NCI-H1417 treated with DMSO at 0.1 percent for 48 hours (cell line): ENCODE data around the gene PLGLB1.
"Not testable (repeated sequence)": the region's sequence is repeated elsewhere in the genome, so short reads cannot be mapped to it uniquely, and the experiment has no call there.

Source experiments
- DNase-seq: peaks from one replicate; lab custom pipeline; 2025; lab: John Stamatoyannopoulos, UW

The PLGLB1 gene

DNA sequence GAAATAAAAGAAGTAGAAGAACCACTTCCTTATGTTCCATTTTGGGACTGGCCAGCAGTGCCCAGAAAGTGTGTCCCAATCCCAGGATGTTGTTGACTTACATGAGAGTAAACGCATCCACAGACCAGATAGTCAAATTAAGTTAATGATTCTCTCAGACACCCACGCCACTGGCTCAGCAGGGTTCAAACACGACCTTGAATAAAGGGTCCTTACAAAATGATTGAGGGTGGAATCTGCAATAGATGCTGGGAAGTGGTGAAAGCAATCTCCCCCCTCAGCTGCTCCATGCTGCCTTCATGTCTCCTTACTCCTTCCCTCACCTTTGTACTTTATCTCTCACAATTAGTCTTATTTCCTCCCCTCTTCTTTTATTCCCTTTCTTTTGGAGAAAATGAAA lies at the start of gene PLGLB1:
Gene PLGLB1 (minus strand): TSS at position 101 of the 400 bp plus-strand sequence. CDS start 61 bp downstream, at position 40.
- DNase-seq, result not testable (repeated sequence)

- not testable (repeated sequence) for DNase-seq
Measured at GRCh38 chr2:87064305-87064704, 42.7 kb upstream of the PLGLB1 start.

DNA sequence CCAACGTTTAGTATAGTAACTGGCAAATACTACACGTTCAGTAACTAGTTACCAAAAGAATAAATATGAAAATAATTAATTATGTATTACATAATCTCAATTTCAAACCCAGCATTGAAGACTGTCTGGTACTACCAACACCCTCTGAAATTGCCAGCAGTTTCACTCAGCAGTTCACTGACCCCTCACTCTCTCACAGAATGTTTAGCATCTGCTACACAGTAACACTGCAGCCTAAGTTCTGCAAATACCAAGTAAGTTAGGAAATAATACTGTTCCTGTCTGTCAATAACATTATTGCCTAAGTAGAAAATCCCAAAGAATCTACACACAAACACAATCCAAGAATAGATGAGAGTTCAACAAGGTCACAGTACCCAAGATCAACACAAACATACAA lies 41.8 kb upstream of the PLGLB1 start:
- not testable (repeated sequence) for DNase-seq

DNA sequence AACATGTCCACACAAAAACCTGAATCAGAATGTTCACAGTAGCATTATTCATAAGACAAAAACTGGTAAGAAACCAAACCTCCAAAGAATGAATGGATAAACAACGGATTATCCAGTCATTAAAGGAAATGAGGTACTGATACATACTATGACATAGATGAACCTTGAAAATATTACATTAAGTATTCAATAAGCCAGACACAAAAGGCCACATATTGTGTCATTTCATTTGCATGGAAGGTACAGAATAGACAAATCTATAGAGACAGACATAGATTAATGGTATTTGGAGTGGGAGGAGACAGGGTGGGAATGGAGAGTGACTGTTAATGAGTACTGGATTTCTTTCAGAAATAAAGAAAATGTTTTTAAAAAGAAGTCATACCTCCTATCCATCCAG lies 39.9 kb upstream of the PLGLB1 start:
- not testable (repeated sequence) for DNase-seq

DNA sequence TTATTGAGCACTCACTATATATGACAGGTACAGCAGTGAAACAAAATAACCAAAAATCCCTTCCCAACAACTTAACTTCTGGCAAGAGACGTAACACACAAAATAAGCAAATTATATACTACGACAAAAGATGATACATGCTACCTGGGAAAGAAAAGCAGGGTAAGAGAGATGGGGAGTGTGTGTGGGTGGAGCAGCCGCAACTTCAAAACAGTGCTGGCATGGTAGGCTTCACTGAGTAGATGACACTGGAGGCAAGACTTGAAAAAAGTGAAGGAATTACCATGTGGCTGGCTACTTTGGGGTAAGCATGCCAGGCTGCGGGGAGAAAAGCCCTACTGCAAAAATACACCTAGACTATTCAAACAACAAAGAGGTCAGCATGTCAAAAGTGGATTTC lies 36.0 kb upstream of the PLGLB1 start:
- DNase-seq, result not testable (repeated sequence)

- not testable (repeated sequence) for DNase-seq
Measured at GRCh38 chr2:87056843-87057242, 35.2 kb upstream of the PLGLB1 start.

DNA sequence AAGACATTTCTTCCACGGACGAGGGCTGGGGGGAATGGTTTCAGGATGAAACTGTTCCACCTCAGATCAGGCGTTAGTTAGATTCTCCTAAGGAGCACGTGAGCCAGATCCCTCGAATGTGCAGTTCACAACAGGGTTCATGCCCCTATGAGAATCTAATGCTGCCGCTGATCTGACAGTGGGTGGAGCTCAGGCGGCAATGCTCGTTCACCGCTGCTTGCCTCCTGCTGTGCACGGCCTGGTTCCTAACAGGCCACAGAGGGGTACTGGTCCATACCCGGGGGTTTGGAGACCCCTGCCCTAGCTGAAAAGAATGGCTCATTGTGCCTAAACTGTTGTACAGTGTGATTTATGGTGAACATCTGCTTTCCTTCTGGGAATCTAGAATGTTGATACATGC lies 34.8 kb upstream of the PLGLB1 start:
- not testable (repeated sequence) for DNase-seq

DNA sequence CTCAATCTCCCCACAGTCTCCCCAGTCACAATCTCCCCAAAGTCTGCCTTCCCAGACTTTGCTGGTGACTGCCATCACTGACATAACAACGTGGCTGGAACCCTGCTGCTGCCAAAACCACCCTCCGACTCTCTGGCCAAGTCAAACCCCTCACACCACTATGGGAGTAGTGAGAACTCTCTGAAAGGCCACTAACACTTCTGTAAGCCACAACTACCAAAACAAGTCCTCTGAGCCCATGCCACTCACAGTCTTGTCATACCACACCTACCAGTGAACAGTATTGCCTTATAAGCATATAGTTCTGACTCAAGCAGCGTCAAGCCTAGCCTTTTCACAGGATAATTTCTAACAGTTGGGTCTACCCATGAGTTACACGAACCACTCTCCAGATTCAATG lies 32.7 kb upstream of the PLGLB1 start:
- DNase-seq, result not testable (repeated sequence)

DNA sequence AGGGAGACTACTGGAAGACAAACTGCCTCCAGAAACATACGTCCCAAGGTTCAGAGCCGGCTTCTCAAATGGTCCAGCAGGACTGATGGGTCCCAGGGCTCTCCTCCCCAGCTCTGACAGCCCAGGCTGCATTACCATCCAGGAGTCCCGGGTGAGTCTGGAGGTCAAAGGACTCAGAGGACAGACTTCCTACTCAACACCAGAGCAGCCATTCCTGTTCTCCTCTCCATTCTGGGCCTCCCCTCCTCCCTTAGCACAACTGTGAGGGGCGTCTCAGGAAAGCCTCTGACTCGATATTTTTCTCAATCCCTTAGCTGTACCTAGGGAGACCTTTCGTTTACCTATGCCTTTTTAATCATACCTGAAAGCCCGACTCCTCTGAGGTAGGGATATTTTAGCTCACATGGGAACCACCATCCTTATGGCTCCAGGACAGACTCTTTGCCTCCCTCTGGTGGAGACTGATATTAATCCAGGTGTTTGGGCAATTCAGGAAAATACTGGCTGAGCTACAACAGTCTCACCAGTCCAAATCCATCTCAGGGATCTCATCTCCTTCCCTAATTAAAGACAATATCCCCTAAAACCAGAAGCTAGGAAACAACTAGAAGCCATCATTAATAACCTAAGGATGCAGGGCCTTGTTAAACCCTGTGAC lies 19.8 kb upstream of the PLGLB1 start:
- DNase-seq, result not testable (repeated sequence)

- DNase-seq, result not testable (repeated sequence)
Measured at GRCh38 chr2:87028607-87029006, 7.0 kb upstream of the PLGLB1 start.

DNA sequence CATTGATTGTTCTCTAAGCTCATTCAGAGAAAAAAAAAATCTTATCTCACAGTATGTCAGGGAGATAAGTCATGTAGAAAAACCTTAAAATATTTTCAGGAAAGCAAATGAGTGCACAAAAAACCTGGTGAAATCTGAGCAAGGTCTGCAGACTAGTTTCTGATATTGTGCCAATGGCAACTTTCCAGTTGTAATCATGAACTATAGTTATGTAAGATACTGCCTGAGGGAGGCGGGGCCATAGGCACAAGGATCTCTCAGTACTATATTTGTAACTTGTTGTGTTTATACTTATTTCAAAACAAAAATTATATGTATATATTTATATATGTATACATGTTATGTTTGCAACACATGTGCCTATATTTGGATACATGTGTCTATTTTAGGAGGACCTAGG lies 5.2 kb upstream of the PLGLB1 start:
- DNase-seq, result not testable (repeated sequence)

DNA sequence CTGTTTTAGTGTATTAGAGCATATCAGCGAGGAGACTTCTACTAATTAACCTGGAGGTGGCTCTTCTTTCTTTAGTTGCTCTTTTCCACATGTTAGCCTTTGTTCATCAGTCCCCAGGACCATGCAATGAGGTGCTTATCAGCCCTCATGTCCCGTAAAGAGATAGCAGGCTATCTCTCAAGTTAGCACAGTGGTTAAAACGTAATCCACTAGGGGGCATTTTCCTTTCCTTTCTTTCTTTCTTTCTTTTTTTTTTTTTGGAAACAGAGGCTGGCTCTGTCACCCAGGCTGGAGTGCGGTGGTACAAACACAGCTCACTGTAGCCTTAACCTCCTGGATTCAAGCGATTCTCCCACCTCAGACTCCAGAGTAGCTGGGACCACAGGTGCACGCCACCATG lies 4.3 kb upstream of the PLGLB1 start:
- not testable (repeated sequence) for DNase-seq

DNA sequence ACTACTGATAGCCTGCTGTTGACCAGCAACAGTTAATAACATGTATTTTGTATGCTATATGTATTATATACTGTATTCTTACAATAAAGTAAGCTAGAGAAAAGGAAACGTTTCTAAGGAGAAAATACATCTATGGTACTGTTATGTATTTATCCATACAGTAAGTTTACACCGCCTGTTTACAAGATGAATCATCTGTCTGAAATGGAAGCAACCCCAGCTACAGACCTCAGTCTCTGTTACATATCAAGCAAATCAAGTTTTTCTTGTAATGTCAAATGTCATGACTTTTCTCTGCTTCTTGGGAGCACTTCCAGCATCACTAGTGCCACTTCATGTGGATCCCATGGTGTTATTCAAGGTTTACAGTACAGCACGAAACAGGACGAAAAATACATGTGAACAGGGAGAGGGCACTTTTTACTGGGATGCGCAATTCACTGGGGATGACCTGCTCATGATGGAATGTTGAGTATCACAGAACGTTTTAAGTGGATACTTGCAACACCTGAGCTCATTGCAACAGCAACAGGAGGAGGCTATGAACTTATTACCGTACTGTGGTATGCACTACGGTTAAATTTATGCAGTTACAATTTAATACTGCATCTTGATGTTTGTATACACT lies 2.5 kb upstream of the PLGLB1 start:
- DNase-seq, result not testable (repeated sequence)

GRCh38 chr2:87021043-87021442 lies 601 bp downstream of the PLGLB1 start:
- not testable (repeated sequence) for DNase-seq

DNA sequence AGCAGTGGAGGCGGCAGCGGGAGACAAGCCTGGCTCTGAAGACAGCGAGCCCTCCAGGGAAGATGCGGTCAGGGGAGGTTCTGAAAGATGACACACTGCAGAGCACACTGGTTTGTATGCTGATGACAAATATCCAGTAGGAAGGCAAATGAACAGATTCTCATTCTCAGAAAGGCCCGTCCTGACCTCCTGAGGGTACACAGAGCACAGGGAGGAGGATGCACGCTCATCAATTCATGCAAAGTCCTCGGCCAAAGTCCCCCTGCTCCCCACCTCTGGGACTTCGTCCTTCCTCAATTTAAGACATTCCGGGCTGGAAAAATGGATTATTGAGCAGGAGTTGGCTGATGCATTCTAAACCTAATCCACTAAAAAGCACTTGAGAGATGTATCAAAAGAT lies 2.6 kb downstream of the PLGLB1 start:
- not testable (repeated sequence) for DNase-seq

- DNase-seq, result not testable (repeated sequence)
Measured at GRCh38 chr2:87014489-87015169, 7.0 kb downstream of the PLGLB1 start.

DNA sequence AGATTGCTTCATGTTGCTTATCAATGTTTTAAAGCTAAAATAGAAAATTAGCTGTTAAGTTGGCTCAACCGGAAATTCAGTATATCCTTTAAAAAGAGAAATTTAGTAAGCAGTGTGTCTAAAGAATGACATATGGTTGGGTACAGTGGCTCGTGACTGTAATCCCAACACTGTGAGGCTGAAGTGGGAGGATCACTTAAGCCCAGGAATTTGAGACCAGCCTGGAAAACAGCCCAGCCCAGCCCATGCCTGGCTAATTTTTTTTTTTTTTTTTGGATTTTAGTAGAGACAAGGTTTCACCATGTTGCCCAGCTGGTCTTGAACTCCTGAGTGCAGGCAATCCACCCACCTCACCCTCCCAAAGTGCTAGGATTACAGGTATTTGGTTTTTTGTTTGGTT lies 17.2 kb downstream of the PLGLB1 start:
- DNase-seq, result not testable (repeated sequence)
